Muscle layer of duodenum (tissue), 2 donors: ENCODE results near the gene PRDM2.

Source experiments
- H3K27ac ChIP-seq: one replicate; pipeline ENCODE4 v1.7.0; 2013; ENCODE audit warnings: mild to moderate bottlenecking, low read length
- H3K27me3 ChIP-seq: one replicate; pipeline ENCODE4 v1.7.0; 2013; ENCODE audit warnings: low read depth, mild to moderate bottlenecking, control low read depth, low read length
- H3K36me3 ChIP-seq, 2 donors: one replicate each; pipeline ENCODE4 v1.7.0; 2013; ENCODE audit warnings: low read length in 2 of 2, control low read depth in 1 of 2, mild to moderate bottlenecking in 1 of 2; ENCODE audit not compliant: insufficient read depth in 2 of 2, control insufficient read depth in 1 of 2
- H3K4me1 ChIP-seq, 2 donors: one replicate each; pipeline ENCODE4 v1.7.0; 2013; ENCODE audit warnings: low read length in 2 of 2, mild to moderate bottlenecking in 2 of 2, control low read depth in 1 of 2, moderate library complexity in 1 of 2; ENCODE audit not compliant: insufficient read depth in 2 of 2, control insufficient read depth in 1 of 2
- H3K4me3 ChIP-seq, 2 donors: one replicate each; pipeline ENCODE4 v1.7.0; 2013; ENCODE audit warnings: low read length in 2 of 2, low read depth in 1 of 2, mild to moderate bottlenecking in 1 of 2
- H3K9me3 ChIP-seq, 2 donors: one replicate each; pipeline ENCODE4 v1.7.0; 2013; ENCODE audit warnings: low read length in 2 of 2, control low read depth in 1 of 2, mild to moderate bottlenecking in 1 of 2; ENCODE audit not compliant: control insufficient read depth in 1 of 2
- donor health status: healthy.

The PRDM2 gene

GRCh38 chr1:13748610-13749505 lies 48.9 kb downstream of the PRDM2 start:
- Histone ChIP-seq H3K4me3 (peak overlapping the region; percentile 71 to 79), H3K27me3 (no peaks in the 10 kb centered on the region), H3K9me3 (no peaks in the 10 kb centered on the region), H3K36me3 (peaks cover 0 to 4% of the 10 kb centered on the region in 2 donors), H3K4me1 (peaks cover 4 to 26% of the 10 kb centered on the region in 2 donors), H3K27ac (peak overlapping the region; percentile 92)

- Histone ChIP-seq H3K4me1 (peaks cover 4 to 30% of the 10 kb centered on the region in 2 donors), H3K9me3 (no peaks in the 10 kb centered on the region), H3K4me3 (peak overlapping the region; percentile 90 to 92), H3K36me3 (peaks cover 0 to 4% of the 10 kb centered on the region in 2 donors), H3K27me3 (no peaks in the 10 kb centered on the region), H3K27ac (peak overlapping the region; percentile 91)
These were observed 49.8 kb downstream of the PRDM2 start for GRCh38 chr1:13749543-13750341.

- peaks cover 0 to 4% of the 10 kb centered on the region in 2 donors for H3K36me3 ChIP-seq
- no peaks in the 10 kb centered on the region for H3K9me3 ChIP-seq
- H3K4me1 ChIP-seq = peaks cover 4 to 34% of the 10 kb centered on the region in 2 donors
- H3K27ac ChIP-seq = no peak overlapping the region
- H3K27me3 ChIP-seq = no peaks in the 10 kb centered on the region
- no peak overlapping the region for H3K4me3 ChIP-seq
These were observed 51.5 kb downstream of the PRDM2 start for GRCh38 chr1:13751458-13751871.

- peaks cover 0 to 4% of the 10 kb centered on the region in 2 donors for H3K36me3 ChIP-seq
- no peaks in the 10 kb centered on the region for H3K27me3 ChIP-seq
- H3K4me3 ChIP-seq = no peak overlapping the region
- no peaks in the 10 kb centered on the region for H3K9me3 ChIP-seq
- peaks cover 4 to 40% of the 10 kb centered on the region in 2 donors for H3K4me1 ChIP-seq
- H3K27ac ChIP-seq = no peak overlapping the region
These were observed 52.0 kb downstream of the PRDM2 start for GRCh38 chr1:13751985-13752384.

GRCh38 chr1:13752852-13753251 lies 52.9 kb downstream of the PRDM2 start:
- Histone ChIP-seq H3K27me3 (no peaks in the 10 kb centered on the region), H3K4me1 (peaks cover 4 to 47% of the 10 kb centered on the region in 2 donors), H3K9me3 (no peaks in the 10 kb centered on the region), H3K27ac (no peak overlapping the region), H3K36me3 (peaks cover 0 to 4% of the 10 kb centered on the region in 2 donors), H3K4me3 (no peak overlapping the region)

GRCh38 chr1:13753636-13754402 lies 53.8 kb downstream of the PRDM2 start:
- Histone ChIP-seq H3K9me3 (no peaks in the 10 kb centered on the region), H3K4me1 (peaks cover 0 to 42% of the 10 kb centered on the region in 2 donors), H3K4me3 (no peak overlapping the region), H3K36me3 (peaks cover 0 to 4% of the 10 kb centered on the region in 2 donors), H3K27me3 (no peaks in the 10 kb centered on the region), H3K27ac (no peak overlapping the region)

- H3K27me3 ChIP-seq = no peaks in the 10 kb centered on the region
- no peak overlapping the region for H3K27ac ChIP-seq
- peaks cover 0 to 4% of the 10 kb centered on the region in 2 donors for H3K36me3 ChIP-seq
- peaks cover 0 to 42% of the 10 kb centered on the region in 2 donors for H3K4me1 ChIP-seq
- no peak overlapping the region for H3K4me3 ChIP-seq
- no peaks in the 10 kb centered on the region for H3K9me3 ChIP-seq
These were observed 54.6 kb downstream of the PRDM2 start for GRCh38 chr1:13754510-13755103.

- Histone ChIP-seq H3K27me3 (no peaks in the 10 kb centered on the region), H3K4me3 (no peak overlapping the region), H3K9me3 (no peaks in the 10 kb centered on the region), H3K36me3 (peaks cover 0 to 4% of the 10 kb centered on the region in 2 donors), H3K27ac (no peak overlapping the region), H3K4me1 (peaks cover 0 to 26% of the 10 kb centered on the region in 2 donors)
These were observed 56.7 kb downstream of the PRDM2 start for GRCh38 chr1:13756557-13757315.

GRCh38 chr1:13757693-13758092 lies 57.7 kb downstream of the PRDM2 start:
- no peaks in the 10 kb centered on the region for H3K27me3 ChIP-seq
- H3K27ac ChIP-seq = no peak overlapping the region
- no peak overlapping the region for H3K4me3 ChIP-seq
- H3K4me1 ChIP-seq = peaks cover 0 to 21% of the 10 kb centered on the region in 2 donors
- peaks cover 0 to 4% of the 10 kb centered on the region in 2 donors for H3K36me3 ChIP-seq
- no peaks in the 10 kb centered on the region for H3K9me3 ChIP-seq

GRCh38 chr1:13759072-13759471 lies 59.1 kb downstream of the PRDM2 start:
- Histone ChIP-seq H3K36me3 (no peaks in the 10 kb centered on the region), H3K4me1 (peaks cover 0 to 27% of the 10 kb centered on the region in 2 donors), H3K27ac (no peak overlapping the region), H3K9me3 (no peaks in the 10 kb centered on the region), H3K27me3 (no peaks in the 10 kb centered on the region), H3K4me3 (no peak overlapping the region)
